SK-N-SH (cell line): ENCODE data around the gene TRHDE. TPM values are rescaled to one million over a fixed set of nuclear protein-coding genes. Genes with fewer than 3 reads are reported as not detected.

Experiments
- CTCF ChIA-PET: fragments of 300-600, 350-600 bp; formaldehyde crosslinking; extraction: SDS; loops from one replicate; lab custom pipeline; 2021; lab: Yijun Ruan, JAX
- POLR2A ChIA-PET: fragments of 350-600 bp; sonication (Branson Sonifier 250); formaldehyde crosslinking; extraction: SDS; loops from one replicate; lab custom pipeline; 2020; ENCODE audit warnings: antibody characterized with exemption, inconsistent platforms; lab: Yijun Ruan, JAX
- DNase-seq: peaks from one replicate; pipeline ENCODE4 v3.0.0; 2012
- H2AFZ ChIP-seq: fragments of 200-600 bp; sonication (generic); 2 replicates; pipeline ENCODE4 v1.8.1; 2016; ENCODE audit warnings: antibody characterized with exemption, mild to moderate bottlenecking, low read depth
- H3F3A ChIP-seq: fragments of 200-600 bp; sonication (generic); replicated peaks from 2 replicates; pipeline ENCODE3; 2016; ENCODE audit warnings: antibody characterized with exemption, mild to moderate bottlenecking; ENCODE audit not compliant: insufficient read depth
- H3K27ac ChIP-seq, 2 experiments: fragments of 200-500 bp in 1 of 2; fragments of 200-600 bp in 1 of 2; sonication (Bioruptor generic) in 1 of 2; sonication (generic), shearing (Covaris generic) in 1 of 2; 2 replicates each; pipeline versions ENCODE4 v1.5.1 to v1.6.1; 2014 to 2016; ENCODE audit warnings: low read depth in 2 of 2, inconsistent platforms in 1 of 2, low read length in 1 of 2, mild to moderate bottlenecking in 1 of 2, mixed read lengths in 1 of 2
- H3K27me3 ChIP-seq: fragments of 200-600 bp; sonication (generic), shearing (Covaris generic); 2 replicates; pipeline ENCODE4 v1.6.1; 2016; ENCODE audit warnings: mixed run types; ENCODE audit not compliant: insufficient read depth
- H3K36me3 ChIP-seq, 2 experiments: fragments of 200-500 bp in 1 of 2; fragments of 200-600 bp in 1 of 2; sonication (Bioruptor generic) in 1 of 2; sonication (generic) in 1 of 2; replicated peaks in 1 of 2; 2 replicates each; pipeline versions ENCODE3 to v1.5.1; 2014 to 2016; ENCODE audit warnings: low read length in 1 of 2, mild to moderate bottlenecking in 1 of 2; ENCODE audit not compliant: insufficient read depth in 2 of 2, control insufficient read depth in 1 of 2
- H3K4me1 ChIP-seq, 2 experiments: fragments of 200-500 bp in 1 of 2; fragments of 200-600 bp in 1 of 2; sonication (Bioruptor generic) in 1 of 2; sonication (generic), shearing (Covaris generic) in 1 of 2; 2 replicates each; pipeline versions ENCODE4 v1.5.1 to v1.6.1; 2014 to 2016; ENCODE audit warnings: low read depth in 1 of 2, low read length in 1 of 2, mixed run types in 1 of 2; ENCODE audit not compliant: insufficient read depth in 2 of 2, control insufficient read depth in 1 of 2
- H3K4me2 ChIP-seq: fragments of 200-600 bp; sonication (generic), shearing (Covaris generic); 2 replicates; pipeline ENCODE4 v1.6.1; 2017; ENCODE audit warnings: mixed run types
- H3K4me3 ChIP-seq, 2 experiments: fragments of 200-500 bp in 1 of 2; fragments of 200-600 bp in 1 of 2; sonication (Bioruptor generic) in 1 of 2; sonication (generic), shearing (Covaris generic) in 1 of 2; 2 replicates each; pipeline versions ENCODE4 v1.5.1 to v1.8.1; 2014 to 2016; ENCODE audit warnings: low read depth in 2 of 2, inconsistent platforms in 1 of 2, low read length in 1 of 2, mild to moderate bottlenecking in 1 of 2, mixed read lengths in 1 of 2, moderate library complexity in 1 of 2
- H3K79me2 ChIP-seq: fragments of 200-600 bp; sonication (generic); 2 replicates; pipeline ENCODE4 v1.8.1; 2017; ENCODE audit warnings: mild to moderate bottlenecking; ENCODE audit not compliant: insufficient read depth
- H3K9ac ChIP-seq: fragments of 200-600 bp; sonication (generic); 2 replicates; pipeline ENCODE4 v1.6.1; 2017; ENCODE audit warnings: mixed run types
- H3K9me2 ChIP-seq: fragments of 200-600 bp; sonication (generic); 2 replicates; pipeline ENCODE4 v1.6.1; 2017; ENCODE audit warnings: mixed run types
- H3K9me3 ChIP-seq: fragments of 200-600 bp; sonication (generic); 2 replicates; pipeline ENCODE4 v1.6.1; 2017; ENCODE audit warnings: mixed run types, mild to moderate bottlenecking, moderate library complexity
- H4K20me1 ChIP-seq: fragments of 200-600 bp; sonication (generic); 2 replicates; pipeline ENCODE4 v1.6.1; 2017; ENCODE audit warnings: mild to moderate bottlenecking, mixed run types; ENCODE audit not compliant: insufficient read depth
- CHD2 ChIP-seq: fragments of 150-350 bp; IDR thresholded peaks from 2 replicates; pipeline ENCODE4 v1.6.1; 2018; ENCODE audit warnings: low read length; ENCODE audit not compliant: partially characterized antibody
- ELF1 ChIP-seq: IDR thresholded peaks from 2 replicates; pipeline ENCODE4 v1.4.0; 2012
- EP300 ChIP-seq, 2 experiments: IDR thresholded peaks; 2 replicates each; pipeline versions ENCODE4 v1.4.0 to v1.6.1; 2012; ENCODE audit warnings: borderline replicate concordance in 1 of 2, low read depth in 1 of 2, low read length in 1 of 2
- EZH2phosphoT487 ChIP-seq: fragments of 200-600 bp; sonication (generic); IDR thresholded peaks from 2 replicates; pipeline ENCODE4 v1.6.1; 2017; ENCODE audit warnings: low read depth, mixed run types, mild to moderate bottlenecking, antibody characterized with exemption, moderate library complexity, borderline replicate concordance
- FOSL2 ChIP-seq: IDR thresholded peaks from 2 replicates; pipeline ENCODE4 v1.4.0; 2012; ENCODE audit warnings: low read depth, mild to moderate bottlenecking, moderate library complexity, borderline replicate concordance
- GABPA ChIP-seq: IDR thresholded peaks from 2 replicates; pipeline ENCODE4 v1.4.0; 2012; ENCODE audit warnings: low read depth, mild to moderate bottlenecking
- GATA2 ChIP-seq: sonication (generic); formaldehyde crosslinking; IDR thresholded peaks from 2 replicates; pipeline ENCODE4 v1.5.0; 2020; ENCODE audit warnings: mild to moderate bottlenecking, missing genetic modification reagents
- JUND ChIP-seq: IDR thresholded peaks from 2 replicates; pipeline ENCODE4 v1.4.0; 2012
- MAX ChIP-seq: IDR thresholded peaks from 2 replicates; pipeline ENCODE4 v1.4.0; 2012; ENCODE audit warnings: low read depth
- MXI1 ChIP-seq: IDR thresholded peaks from 2 replicates; pipeline ENCODE4 v1.6.1; 2012; ENCODE audit warnings: mild to moderate bottlenecking, low read depth, low read length, improper control_type of control experiment
- NFIC ChIP-seq: IDR thresholded peaks from 2 replicates; pipeline ENCODE4 v1.4.0; 2012; ENCODE audit warnings: borderline replicate concordance
- NRF1 ChIP-seq: IDR thresholded peaks from 2 replicates; pipeline ENCODE4 v1.6.1; 2012; ENCODE audit warnings: low read depth, mild to moderate bottlenecking, low read length
- POLR2AphosphoS5 ChIP-seq: IDR thresholded peaks from 2 replicates; pipeline ENCODE4 v1.6.1; 2012; ENCODE audit warnings: low read depth, low read length
- RAD21 ChIP-seq: IDR thresholded peaks from 2 replicates; pipeline ENCODE4 v1.6.1; 2012; ENCODE audit warnings: mild to moderate bottlenecking, low read length
- RXRA ChIP-seq: IDR thresholded peaks from 2 replicates; pipeline ENCODE4 v1.4.0; 2012; ENCODE audit warnings: low read depth, mild to moderate bottlenecking, borderline replicate concordance
- TAF1 ChIP-seq: IDR thresholded peaks from 2 replicates; pipeline ENCODE4 v1.6.1; 2012; ENCODE audit warnings: low read depth, mild to moderate bottlenecking, low read length, moderate library complexity, borderline replicate concordance
- YY1 ChIP-seq: IDR thresholded peaks from 2 replicates; pipeline ENCODE4 v1.4.0; 2012; ENCODE audit warnings: low read depth, mild to moderate bottlenecking
- WGBS: methylation state at CpG from one replicate; pipeline ENCODE4 v1.1.6; 2017; ENCODE audit warnings: low lambda C conversion rate; 5-methylcytosine and 5-hydroxymethylcytosine counted together
- polyA plus RNA-seq, 3 experiments: library from polyadenylated mRNA; depleted of rRNA; stranded (reverse); fragments of >200 nt; gene quantifications; 2 replicates each; pipeline ENCODE4 v1.2.3, GENCODE V29; 2012
- TF ChIP-seq, protein P1 (sequence below): IDR thresholded peaks from 2 replicates; pipeline ENCODE4; 2012
- TF ChIP-seq, protein P2 (sequence below): IDR thresholded peaks from 2 replicates; pipeline ENCODE4 v1.4.0; 2012; ENCODE audit warnings: low read depth, borderline replicate concordance
- TF ChIP-seq, protein P3 (sequence below): IDR thresholded peaks from 2 replicates; pipeline ENCODE4 v1.6.1; 2012; ENCODE audit warnings: mild to moderate bottlenecking, low read depth, low read length, moderate library complexity

The TRHDE gene
- polyA plus RNA-seq, 1 of the 3 experiments (the other 2 are of a cell fraction) = 0.46 TPM

DNA sequence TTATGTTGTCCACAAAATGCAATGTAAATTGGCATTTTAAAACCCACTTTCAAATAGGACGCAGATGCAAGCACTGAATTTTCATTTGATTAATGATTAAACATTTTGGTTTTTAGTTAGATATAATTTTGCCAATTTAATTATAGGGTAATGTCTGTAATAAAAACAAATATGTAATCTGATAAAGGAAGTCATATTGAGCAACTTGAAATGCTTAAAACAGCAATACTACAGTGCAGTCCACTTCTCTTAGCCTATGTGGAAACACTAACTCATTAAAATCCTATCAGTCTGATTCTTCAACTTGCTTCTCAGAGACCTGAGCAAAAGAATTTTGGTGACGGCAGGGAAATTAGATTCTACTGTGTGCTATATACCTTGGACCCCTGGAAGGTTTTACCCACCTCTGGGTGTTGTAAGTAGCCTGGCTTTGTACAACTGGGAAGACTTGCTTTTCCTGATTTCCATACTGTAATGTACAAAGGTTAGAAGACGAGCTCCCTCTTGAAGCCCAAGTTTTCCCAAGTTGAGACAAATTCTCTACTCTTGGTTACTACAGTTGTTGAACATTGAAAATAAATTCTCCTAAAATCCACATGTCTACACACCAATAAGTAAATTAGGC is 4.1 kb downstream of the TRHDE start:
- Histone ChIP-seq H3K9me2 (no peaks in the 10 kb centered on the region), H3K9me3 (no peaks in the 10 kb centered on the region), H4K20me1 (no peaks in the 10 kb centered on the region), H3K4me1 (peaks cover 0 to 6% of the 10 kb centered on the region in 2 experiments; a peak in 2 of 4 replicates), H3K27me3 (no peaks in the 10 kb centered on the region), H3K4me2 (peak overlapping the region; percentile 1; the same call in 1 of the 2 replicates), H3K27ac (no peak overlapping the region), H2AFZ (no peak overlapping the region), H3K36me3 (no peaks in the 10 kb centered on the region), H3K4me3 (0 out of 4 replicates have a peak overlapping the region, but pooled peaks of 1 of the 2 experiments have one; percentile 1), H3K9ac (no peak overlapping the region), H3K79me2 (0 out of 2 replicates have a peak, but pooled peaks cover 3% of the 10 kb centered on the region), H3F3A (no peaks in the 10 kb centered on the region)
- 49% methylated on average over 3 of the region's 3 CpGs for WGBS
- TF ChIP-seq, protein P1, sequence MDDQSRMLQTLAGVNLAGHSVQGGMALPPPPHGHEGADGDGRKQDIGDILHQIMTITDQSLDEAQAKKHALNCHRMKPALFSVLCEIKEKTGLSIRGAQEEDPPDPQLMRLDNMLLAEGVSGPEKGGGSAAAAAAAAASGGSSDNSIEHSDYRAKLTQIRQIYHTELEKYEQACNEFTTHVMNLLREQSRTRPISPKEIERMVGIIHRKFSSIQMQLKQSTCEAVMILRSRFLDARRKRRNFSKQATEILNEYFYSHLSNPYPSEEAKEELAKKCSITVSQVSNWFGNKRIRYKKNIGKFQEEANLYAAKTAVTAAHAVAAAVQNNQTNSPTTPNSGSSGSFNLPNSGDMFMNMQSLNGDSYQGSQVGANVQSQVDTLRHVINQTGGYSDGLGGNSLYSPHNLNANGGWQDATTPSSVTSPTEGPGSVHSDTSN = no peak
- TF ChIP-seq, protein P2, sequence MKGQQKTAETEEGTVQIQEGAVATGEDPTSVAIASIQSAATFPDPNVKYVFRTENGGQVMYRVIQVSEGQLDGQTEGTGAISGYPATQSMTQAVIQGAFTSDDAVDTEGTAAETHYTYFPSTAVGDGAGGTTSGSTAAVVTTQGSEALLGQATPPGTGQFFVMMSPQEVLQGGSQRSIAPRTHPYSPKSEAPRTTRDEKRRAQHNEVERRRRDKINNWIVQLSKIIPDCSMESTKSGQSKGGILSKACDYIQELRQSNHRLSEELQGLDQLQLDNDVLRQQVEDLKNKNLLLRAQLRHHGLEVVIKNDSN = no peak
- TF ChIP-seq EZH2phosphoT487 = no peak
- TF ChIP-seq, protein P3, sequence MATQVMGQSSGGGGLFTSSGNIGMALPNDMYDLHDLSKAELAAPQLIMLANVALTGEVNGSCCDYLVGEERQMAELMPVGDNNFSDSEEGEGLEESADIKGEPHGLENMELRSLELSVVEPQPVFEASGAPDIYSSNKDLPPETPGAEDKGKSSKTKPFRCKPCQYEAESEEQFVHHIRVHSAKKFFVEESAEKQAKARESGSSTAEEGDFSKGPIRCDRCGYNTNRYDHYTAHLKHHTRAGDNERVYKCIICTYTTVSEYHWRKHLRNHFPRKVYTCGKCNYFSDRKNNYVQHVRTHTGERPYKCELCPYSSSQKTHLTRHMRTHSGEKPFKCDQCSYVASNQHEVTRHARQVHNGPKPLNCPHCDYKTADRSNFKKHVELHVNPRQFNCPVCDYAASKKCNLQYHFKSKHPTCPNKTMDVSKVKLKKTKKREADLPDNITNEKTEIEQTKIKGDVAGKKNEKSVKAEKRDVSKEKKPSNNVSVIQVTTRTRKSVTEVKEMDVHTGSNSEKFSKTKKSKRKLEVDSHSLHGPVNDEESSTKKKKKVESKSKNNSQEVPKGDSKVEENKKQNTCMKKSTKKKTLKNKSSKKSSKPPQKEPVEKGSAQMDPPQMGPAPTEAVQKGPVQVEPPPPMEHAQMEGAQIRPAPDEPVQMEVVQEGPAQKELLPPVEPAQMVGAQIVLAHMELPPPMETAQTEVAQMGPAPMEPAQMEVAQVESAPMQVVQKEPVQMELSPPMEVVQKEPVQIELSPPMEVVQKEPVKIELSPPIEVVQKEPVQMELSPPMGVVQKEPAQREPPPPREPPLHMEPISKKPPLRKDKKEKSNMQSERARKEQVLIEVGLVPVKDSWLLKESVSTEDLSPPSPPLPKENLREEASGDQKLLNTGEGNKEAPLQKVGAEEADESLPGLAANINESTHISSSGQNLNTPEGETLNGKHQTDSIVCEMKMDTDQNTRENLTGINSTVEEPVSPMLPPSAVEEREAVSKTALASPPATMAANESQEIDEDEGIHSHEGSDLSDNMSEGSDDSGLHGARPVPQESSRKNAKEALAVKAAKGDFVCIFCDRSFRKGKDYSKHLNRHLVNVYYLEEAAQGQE = no peak
- no peak for TF ChIP-seq JUND
- no peak for TF ChIP-seq POLR2AphosphoS5
- no peak for TF ChIP-seq GATA2 (CRISPR knock-in tag)
- TF ChIP-seq FOSL2 = no peak
- no peak for TF ChIP-seq ELF1
- TF ChIP-seq MXI1 = no peak
- TF ChIP-seq EP300 (IDR thresholded peaks at IDR 0.05; ENCODE audit: borderline replicate concordance in 1 of 2, low read depth in 1 of 2, low read length in 1 of 2) = no peak
- TF ChIP-seq MAX = no peak
- no peak for TF ChIP-seq NRF1
- no peak for TF ChIP-seq CHD2
- no peak for TF ChIP-seq TAF1
- TF ChIP-seq RAD21 = no peak
- TF ChIP-seq RXRA = no peak
- TF ChIP-seq NFIC = no peak
- no peak for TF ChIP-seq GABPA
- no peak for TF ChIP-seq YY1
- CTCF ChIA-PET = no interaction called here
- DNase-seq = no peak
- POLR2A ChIA-PET = no interaction called here
